ENCODE data around the gene RARB. TPM values are rescaled to one million over a fixed set of nuclear protein-coding genes. Genes with fewer than 3 reads are reported as not detected.

Gene RARB
- total and polyA plus RNA-seq, 2 donors from 2014 or later = 8.3 to 14.7 TPM

DNA sequence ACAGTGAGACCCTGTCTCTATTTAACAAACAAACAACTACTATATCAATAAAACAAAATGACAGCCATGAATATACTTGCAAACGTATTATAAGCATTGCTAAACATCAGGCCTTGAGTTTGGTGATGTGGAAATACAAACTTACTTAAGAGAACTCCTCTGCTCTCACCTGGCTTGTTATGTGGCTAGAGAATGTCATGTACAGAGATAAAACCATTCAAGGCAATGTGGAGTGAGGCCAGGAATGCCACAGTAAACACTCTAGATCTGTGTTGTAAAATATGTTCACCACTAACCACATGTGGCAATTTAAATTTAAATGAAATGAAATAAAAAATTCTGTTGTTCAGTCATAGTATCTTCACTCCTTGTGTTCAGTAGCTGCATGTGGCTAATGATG, 22.7 kb upstream of the RARB start:
- Histone ChIP-seq H3K27me3 (ENCODE audit: control insufficient read depth, insufficient read depth, low read length) (no peaks in the 10 kb centered on the region), H3K9me3 (ENCODE audit: control insufficient read depth in 2 of 3, insufficient read depth in 1 of 3, low read length in 3 of 3) (no peaks in the 10 kb centered on the region), H3K9ac (ENCODE audit: low read length in 3 of 3) (no peak overlapping the region), H3K4me3 (ENCODE audit: low read length in 3 of 3) (no peak overlapping the region), H3K4me1 (ENCODE audit: control insufficient read depth in 2 of 3, insufficient read depth in 2 of 3, low read depth in 1 of 3, low read length in 3 of 3) (no peaks in the 10 kb centered on the region), H3K36me3 (ENCODE audit: control insufficient read depth in 2 of 3, insufficient read depth in 3 of 3, low read length in 3 of 3) (no peaks in the 10 kb centered on the region), H3K27ac (ENCODE audit: low read depth in 2 of 2, low read length in 2 of 2) (no peak overlapping the region)
- DNase-seq = no peak
- intact Hi-C loops (cut with DNase I) = no loop called here
- TF ChIP-seq, protein P1, sequence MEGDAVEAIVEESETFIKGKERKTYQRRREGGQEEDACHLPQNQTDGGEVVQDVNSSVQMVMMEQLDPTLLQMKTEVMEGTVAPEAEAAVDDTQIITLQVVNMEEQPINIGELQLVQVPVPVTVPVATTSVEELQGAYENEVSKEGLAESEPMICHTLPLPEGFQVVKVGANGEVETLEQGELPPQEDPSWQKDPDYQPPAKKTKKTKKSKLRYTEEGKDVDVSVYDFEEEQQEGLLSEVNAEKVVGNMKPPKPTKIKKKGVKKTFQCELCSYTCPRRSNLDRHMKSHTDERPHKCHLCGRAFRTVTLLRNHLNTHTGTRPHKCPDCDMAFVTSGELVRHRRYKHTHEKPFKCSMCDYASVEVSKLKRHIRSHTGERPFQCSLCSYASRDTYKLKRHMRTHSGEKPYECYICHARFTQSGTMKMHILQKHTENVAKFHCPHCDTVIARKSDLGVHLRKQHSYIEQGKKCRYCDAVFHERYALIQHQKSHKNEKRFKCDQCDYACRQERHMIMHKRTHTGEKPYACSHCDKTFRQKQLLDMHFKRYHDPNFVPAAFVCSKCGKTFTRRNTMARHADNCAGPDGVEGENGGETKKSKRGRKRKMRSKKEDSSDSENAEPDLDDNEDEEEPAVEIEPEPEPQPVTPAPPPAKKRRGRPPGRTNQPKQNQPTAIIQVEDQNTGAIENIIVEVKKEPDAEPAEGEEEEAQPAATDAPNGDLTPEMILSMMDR (IDR thresholded peaks at IDR 0.05; ENCODE audit: borderline replicate concordance, extremely low read depth, insufficient read depth) = no peak
- FAIRE-seq = no peak

DNA sequence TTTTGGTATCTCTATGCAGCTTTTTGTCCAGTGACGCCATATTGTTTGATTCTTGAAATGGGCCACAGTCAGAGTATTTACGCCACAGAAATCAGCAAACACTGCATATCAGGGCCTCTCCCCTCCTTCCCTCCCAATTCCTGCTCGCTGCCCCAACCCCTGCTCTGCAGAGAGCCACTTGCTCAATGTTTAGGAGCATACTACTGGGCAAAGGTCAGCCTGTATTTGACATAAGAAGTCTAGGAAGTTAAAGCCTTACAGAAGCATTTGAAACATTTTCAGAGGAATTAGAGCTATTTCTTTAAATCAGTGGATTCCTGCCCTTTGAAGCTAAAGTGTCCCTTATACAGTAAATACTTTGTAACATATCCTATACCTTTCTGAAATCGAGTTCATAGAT, 17.4 kb upstream of the RARB start:
- DNase-seq (no peak), FAIRE-seq (no peak)
- intact Hi-C loops (cut with DNase I) = no loop called here
- no peak overlapping the region for H3K27ac ChIP-seq (ENCODE audit: low read depth in 2 of 2, low read length in 2 of 2)
- no peaks in the 10 kb centered on the region for H3K36me3 ChIP-seq (ENCODE audit: control insufficient read depth in 2 of 3, insufficient read depth in 3 of 3, low read length in 3 of 3)
- TF ChIP-seq, protein P1 (IDR thresholded peaks at IDR 0.05; ENCODE audit: borderline replicate concordance, extremely low read depth, insufficient read depth) = no peak
- H3K27me3 ChIP-seq (ENCODE audit: control insufficient read depth, insufficient read depth, low read length) = no peaks in the 10 kb centered on the region
- H3K4me1 ChIP-seq (ENCODE audit: control insufficient read depth in 2 of 3, insufficient read depth in 2 of 3, low read depth in 1 of 3, low read length in 3 of 3) = no peaks in the 10 kb centered on the region
- H3K9ac ChIP-seq (ENCODE audit: low read length in 3 of 3) = no peak overlapping the region
- no peaks in the 10 kb centered on the region for H3K9me3 ChIP-seq (ENCODE audit: control insufficient read depth in 2 of 3, insufficient read depth in 1 of 3, low read length in 3 of 3)
- no peak overlapping the region for H3K4me3 ChIP-seq (ENCODE audit: low read length in 3 of 3)

DNA sequence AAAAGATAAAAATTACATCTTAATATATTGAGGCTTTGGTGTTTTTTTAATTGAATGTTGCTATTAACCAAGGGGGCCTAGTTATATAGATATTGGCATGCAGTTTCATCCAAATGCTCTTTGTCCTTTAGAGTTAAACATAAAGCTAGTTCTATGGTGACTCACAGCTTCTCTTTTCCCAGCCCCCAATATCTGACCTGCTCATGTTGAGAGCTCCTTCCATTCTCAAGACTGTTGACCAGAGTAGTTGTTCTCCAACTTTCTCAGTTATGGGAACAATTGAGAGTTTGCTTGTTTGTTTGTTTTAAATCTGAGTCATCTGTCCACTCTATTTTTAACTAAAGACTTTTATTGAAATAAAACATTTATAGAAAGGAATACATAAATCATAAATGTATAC, 15.8 kb upstream of the RARB start:
- Histone ChIP-seq H3K4me1 (ENCODE audit: control insufficient read depth in 2 of 3, insufficient read depth in 2 of 3, low read depth in 1 of 3, low read length in 3 of 3) (no peaks in the 10 kb centered on the region), H3K27ac (ENCODE audit: low read depth in 2 of 2, low read length in 2 of 2) (no peak overlapping the region), H3K36me3 (ENCODE audit: control insufficient read depth in 2 of 3, insufficient read depth in 3 of 3, low read length in 3 of 3) (no peaks in the 10 kb centered on the region), H3K27me3 (ENCODE audit: control insufficient read depth, insufficient read depth, low read length) (no peaks in the 10 kb centered on the region), H3K9ac (ENCODE audit: low read length in 3 of 3) (no peak overlapping the region), H3K4me3 (ENCODE audit: low read length in 3 of 3) (no peak overlapping the region), H3K9me3 (ENCODE audit: control insufficient read depth in 2 of 3, insufficient read depth in 1 of 3, low read length in 3 of 3) (no peaks in the 10 kb centered on the region)
- TF ChIP-seq, protein P1 (IDR thresholded peaks at IDR 0.05; ENCODE audit: borderline replicate concordance, extremely low read depth, insufficient read depth) = no peak
- FAIRE-seq = no peak
- no peak for DNase-seq
- intact Hi-C loops (cut with DNase I) = no loop called here

DNA sequence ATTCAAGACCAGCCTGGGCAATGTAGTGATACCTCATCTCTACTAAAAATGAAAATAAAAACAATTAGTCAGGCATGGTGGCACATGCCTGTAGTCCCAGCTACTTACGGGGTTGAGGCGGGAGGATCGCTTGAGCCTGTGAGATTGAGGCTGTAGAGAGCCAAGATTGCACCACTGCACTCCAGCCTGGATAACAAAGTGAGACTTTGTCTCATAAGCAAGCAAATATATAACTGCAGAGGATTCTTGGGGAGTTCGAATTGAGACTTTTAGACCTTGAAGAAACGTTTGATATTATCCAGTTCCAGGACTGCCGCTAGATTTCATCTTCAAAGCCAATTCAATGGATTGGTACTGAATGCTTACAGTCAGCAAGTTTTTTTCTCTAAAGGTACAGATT, 11.9 kb upstream of the RARB start:
- TF ChIP-seq, protein P1 (IDR thresholded peaks at IDR 0.05; ENCODE audit: borderline replicate concordance, extremely low read depth, insufficient read depth) = no peak
- Histone ChIP-seq H3K9me3 (ENCODE audit: control insufficient read depth in 2 of 3, insufficient read depth in 1 of 3, low read length in 3 of 3) (no peaks in the 10 kb centered on the region), H3K9ac (ENCODE audit: low read length in 3 of 3) (no peak overlapping the region), H3K27ac (ENCODE audit: low read depth in 2 of 2, low read length in 2 of 2) (no peak overlapping the region), H3K36me3 (ENCODE audit: control insufficient read depth in 2 of 3, insufficient read depth in 3 of 3, low read length in 3 of 3) (no peaks in the 10 kb centered on the region), H3K4me3 (ENCODE audit: low read length in 3 of 3) (no peak overlapping the region), H3K4me1 (ENCODE audit: control insufficient read depth in 2 of 3, insufficient read depth in 2 of 3, low read depth in 1 of 3, low read length in 3 of 3) (no peaks in the 10 kb centered on the region), H3K27me3 (ENCODE audit: control insufficient read depth, insufficient read depth, low read length) (no peaks in the 10 kb centered on the region)
- no peak for DNase-seq
- intact Hi-C loops (cut with DNase I) = no loop called here
- no peak for FAIRE-seq
